Adipocyte (in vitro differentiated cells): ENCODE results near the gene WSB2.
"Not testable (repeated sequence)": the region's sequence is repeated elsewhere in the genome, so short reads cannot be mapped to it uniquely, and the experiment has no call there.

Experiments
- DNase-seq: peaks from one replicate; pipeline ENCODE4 v3.0.0-alpha.2; 2015; ENCODE audit warnings: low read depth
- H3K27me3 ChIP-seq: replicated peaks from 2 replicates; pipeline ENCODE4 v1.7.0; 2013; ENCODE audit warnings: mild to moderate bottlenecking, low read length, moderate library complexity; ENCODE audit not compliant: control insufficient read depth, insufficient read depth
- H3K36me3 ChIP-seq: 2 replicates; pipeline ENCODE4 v1.7.0; 2013; ENCODE audit warnings: low read length, mild to moderate bottlenecking, moderate library complexity; ENCODE audit not compliant: control insufficient read depth, insufficient read depth, severe bottlenecking
- H3K4me1 ChIP-seq: 2 replicates; pipeline ENCODE4 v1.7.0; 2013; ENCODE audit warnings: mild to moderate bottlenecking, low read length, moderate library complexity; ENCODE audit not compliant: control insufficient read depth, insufficient read depth
- H3K4me3 ChIP-seq: 2 replicates; pipeline ENCODE4 v1.7.0; 2013; ENCODE audit warnings: mild to moderate bottlenecking, low read length, moderate library complexity
- H3K9ac ChIP-seq: 2 replicates; pipeline ENCODE4 v1.7.0; 2013; ENCODE audit warnings: mild to moderate bottlenecking, low read length, moderate library complexity
- H3K9me3 ChIP-seq: 2 replicates; pipeline ENCODE4 v1.7.0; 2013; ENCODE audit warnings: mild to moderate bottlenecking, low read length, moderate library complexity; ENCODE audit not compliant: control insufficient read depth

Gene WSB2

DNA sequence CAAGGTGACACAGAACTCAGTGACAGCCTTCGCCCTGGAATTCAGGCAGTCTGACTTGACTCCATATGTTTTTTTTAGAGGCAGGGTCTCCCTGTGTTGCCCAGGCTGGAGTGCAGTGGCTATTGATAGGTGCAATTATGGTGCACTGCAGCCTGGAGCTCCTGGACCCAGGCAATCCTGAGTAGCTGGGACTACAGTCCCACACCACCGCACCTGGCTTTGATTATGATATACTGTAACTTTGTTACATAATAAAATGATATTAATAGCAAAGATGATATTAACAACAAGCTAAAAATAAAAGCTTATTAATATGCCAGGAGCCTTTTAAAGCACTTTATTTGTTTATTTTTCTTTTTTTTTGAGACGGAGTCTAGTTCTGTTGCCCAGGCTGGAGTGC lies 33.1 kb upstream of the WSB2 start:
- no peak for DNase-seq
- Histone ChIP-seq H3K9me3 (no peaks in the 10 kb centered on the region), H3K36me3 (no peaks in the 10 kb centered on the region), H3K4me1 (no peaks in the 10 kb centered on the region), H3K27me3 (no peaks in the 10 kb centered on the region), H3K9ac (no peak overlapping the region), H3K4me3 (no peak overlapping the region)

DNA sequence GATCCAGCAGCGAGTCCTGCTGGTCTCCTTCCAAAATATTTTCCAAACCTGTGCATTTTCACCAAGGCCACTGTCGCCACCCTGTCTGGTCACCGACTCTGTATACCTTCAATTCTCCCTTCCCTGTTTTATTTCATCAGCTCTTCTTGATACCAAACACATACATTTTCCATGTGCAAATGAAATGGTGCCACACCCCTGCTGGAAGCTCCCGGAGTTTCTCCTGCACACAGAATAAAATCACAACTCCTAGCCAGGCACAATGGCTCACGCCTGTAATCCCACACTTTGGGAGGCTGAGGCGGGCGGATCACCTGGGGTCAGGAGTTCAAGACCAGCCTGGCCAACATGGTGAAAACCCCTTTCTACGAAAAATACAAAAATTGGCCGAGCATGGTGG lies 28.8 kb upstream of the WSB2 start:
- no peaks in the 10 kb centered on the region for H3K36me3 ChIP-seq
- H3K9ac ChIP-seq, result no peak overlapping the region
- H3K4me3 ChIP-seq, result no peak overlapping the region
- DNase-seq, result no peak
- H3K4me1 ChIP-seq, result no peaks in the 10 kb centered on the region
- H3K27me3 ChIP-seq, result no peaks in the 10 kb centered on the region
- no peaks in the 10 kb centered on the region for H3K9me3 ChIP-seq

- peaks cover 6% of the 10 kb centered on the region for H3K9me3 ChIP-seq
- no peak for DNase-seq
- peaks cover 7% of the 10 kb centered on the region for H3K36me3 ChIP-seq
- H3K27me3 ChIP-seq, result no peaks in the 10 kb centered on the region
- no peak overlapping the region for H3K9ac ChIP-seq
- no peak overlapping the region for H3K4me3 ChIP-seq
- no peaks in the 10 kb centered on the region for H3K4me1 ChIP-seq
Observed at GRCh38 chr12:118082161-118082560, 21.2 kb upstream of the WSB2 start.

DNA sequence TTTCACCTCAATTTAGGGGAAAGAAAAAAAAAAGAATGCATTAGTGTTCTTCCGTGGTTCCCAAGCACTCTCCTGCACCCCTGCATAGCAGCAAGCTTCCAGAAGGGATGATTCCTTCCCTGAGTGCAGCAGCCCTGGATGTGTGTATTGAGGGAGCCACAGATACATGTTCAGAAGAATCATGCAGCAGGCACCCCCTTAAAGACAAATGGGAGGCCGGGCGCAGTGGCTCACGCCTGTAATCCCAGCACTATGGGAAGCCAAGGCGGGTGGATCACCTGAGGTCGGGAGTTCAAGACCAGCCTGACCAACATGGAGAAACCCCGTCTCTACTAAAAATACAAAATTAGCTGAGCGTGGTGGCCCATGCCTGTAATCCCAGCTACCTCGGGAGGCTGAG lies 20.5 kb upstream of the WSB2 start:
- not testable (repeated sequence) for H3K27me3 ChIP-seq, DNase-seq, H3K9ac ChIP-seq, H3K9me3 ChIP-seq, H3K36me3 ChIP-seq, H3K4me3 ChIP-seq, H3K4me1 ChIP-seq

DNA sequence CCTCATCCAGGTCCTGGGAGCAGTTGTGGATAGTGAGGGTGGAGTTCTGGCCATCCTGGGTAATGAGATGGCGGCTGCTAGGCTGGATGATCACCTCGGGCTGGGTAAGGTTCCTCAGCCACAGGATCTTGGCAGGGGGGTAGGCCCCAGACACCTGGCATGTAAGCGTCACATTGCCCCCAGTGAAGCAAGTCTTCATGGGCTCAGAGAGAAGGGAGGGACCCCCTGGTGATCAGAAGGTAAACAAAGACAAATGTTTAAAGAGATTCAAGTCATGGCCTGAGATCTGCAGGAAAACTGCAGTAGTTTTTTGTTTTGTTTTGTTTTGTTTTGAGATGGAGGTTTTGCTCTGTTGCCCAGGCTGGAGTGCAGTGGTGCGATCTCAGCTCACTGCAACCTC lies 12.8 kb upstream of the WSB2 start:
- Histone ChIP-seq H3K36me3 (peaks cover 7% of the 10 kb centered on the region), H3K9ac (no peak overlapping the region), H3K4me1 (peaks cover 9% of the 10 kb centered on the region), H3K27me3 (no peaks in the 10 kb centered on the region), H3K4me3 (no peak overlapping the region), H3K9me3 (peaks cover 6% of the 10 kb centered on the region)
- DNase-seq, result no peak

GRCh38 chr12:118070650-118071049 lies 9.7 kb upstream of the WSB2 start:
- Histone ChIP-seq H3K4me3 (no peak overlapping the region), H3K9ac (no peak overlapping the region), H3K27me3 (no peaks in the 10 kb centered on the region), H3K4me1 (peaks cover 7% of the 10 kb centered on the region), H3K36me3 (no peaks in the 10 kb centered on the region), H3K9me3 (no peaks in the 10 kb centered on the region)
- no peak for DNase-seq

DNA sequence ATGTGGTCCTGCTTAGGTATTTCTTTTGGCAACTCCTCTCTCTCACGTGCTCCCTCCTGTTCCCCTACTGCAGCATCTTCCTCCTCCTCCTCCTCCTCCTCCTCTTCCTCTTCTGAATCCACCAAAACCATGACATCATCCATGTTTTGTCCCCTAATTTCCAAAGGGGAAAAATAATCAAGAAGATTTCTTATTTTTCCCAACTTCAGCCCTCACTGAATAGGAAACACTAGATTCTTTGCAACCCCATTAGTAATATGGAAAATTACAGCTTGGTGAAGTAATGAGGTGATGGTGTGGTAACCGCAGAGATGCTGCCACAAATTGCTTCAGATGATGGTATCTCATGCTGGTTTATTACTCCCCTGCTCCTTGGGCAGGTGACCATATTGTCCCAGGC lies 7.5 kb upstream of the WSB2 start:
- peaks cover 7% of the 10 kb centered on the region for H3K4me1 ChIP-seq
- H3K4me3 ChIP-seq, result no peak overlapping the region
- no peak for DNase-seq
- H3K9ac ChIP-seq, result no peak overlapping the region
- H3K9me3 ChIP-seq, result no peaks in the 10 kb centered on the region
- H3K27me3 ChIP-seq, result no peaks in the 10 kb centered on the region
- H3K36me3 ChIP-seq, result no peaks in the 10 kb centered on the region

- H3K4me1 ChIP-seq, result peaks cover 22% of the 10 kb centered on the region
- no peaks in the 10 kb centered on the region for H3K36me3 ChIP-seq
- no peaks in the 10 kb centered on the region for H3K27me3 ChIP-seq
- DNase-seq, result no peak
- H3K4me3 ChIP-seq, result no peak overlapping the region
- no peaks in the 10 kb centered on the region for H3K9me3 ChIP-seq
- no peak overlapping the region for H3K9ac ChIP-seq
Observed at GRCh38 chr12:118065380-118065779, 4.4 kb upstream of the WSB2 start.

- H3K4me1 ChIP-seq, result peaks cover 27% of the 10 kb centered on the region
- H3K4me3 ChIP-seq, result no peak overlapping the region
- no peak overlapping the region for H3K9ac ChIP-seq
- H3K27me3 ChIP-seq, result no peaks in the 10 kb centered on the region
- DNase-seq, result no peak
- H3K36me3 ChIP-seq, result no peaks in the 10 kb centered on the region
- H3K9me3 ChIP-seq, result no peaks in the 10 kb centered on the region
Observed at GRCh38 chr12:118064608-118065007, 3.6 kb upstream of the WSB2 start.

- Histone ChIP-seq H3K9me3 (no peaks in the 10 kb centered on the region), H3K36me3 (no peaks in the 10 kb centered on the region), H3K27me3 (no peaks in the 10 kb centered on the region), H3K4me1 (peaks cover 35% of the 10 kb centered on the region), H3K9ac (no peak overlapping the region), H3K4me3 (peak overlapping the region; percentile 21)
- DNase-seq, result peak; percentile 37
Observed at GRCh38 chr12:118063576-118064391, 2.8 kb upstream of the WSB2 start.

GRCh38 chr12:118061873-118062843 lies 1.2 kb upstream of the WSB2 start:
- peak; percentile 76 for DNase-seq
- Histone ChIP-seq H3K4me1 (peaks cover 35% of the 10 kb centered on the region), H3K4me3 (peak overlapping the region; percentile 85), H3K27me3 (no peaks in the 10 kb centered on the region), H3K9ac (peak overlapping the region; percentile 90), H3K9me3 (no peaks in the 10 kb centered on the region), H3K36me3 (no peaks in the 10 kb centered on the region)
